Uterus (tissue), 4 donors: ENCODE data around the gene OBI1. TPM values are rescaled to one million over a fixed set of nuclear protein-coding genes. Genes with fewer than 3 reads are reported as not detected.

Experiments
- DNase-seq, 2 donors: peaks; one replicate each; pipeline ENCODE4 v3.0.0-alpha.2; 2019 to 2020
- H3K27ac ChIP-seq, 2 donors: fragments of 200-600 bp; sonication (generic); 1 replicate in 1 of 2; 2 replicates in 1 of 2; pipeline ENCODE4 v1.5.1; 2016 to 2018
- H3K27me3 ChIP-seq, 2 donors: fragments of 200-600 bp; sonication (generic); one replicate each; pipeline ENCODE4 v1.5.1; 2018 to 2019; ENCODE audit warnings: control low read depth in 1 of 2
- H3K36me3 ChIP-seq, 2 donors: fragments of 200-600 bp; sonication (generic); one replicate each; pipeline ENCODE4 v1.5.1; 2019; ENCODE audit warnings: control low read depth in 1 of 2
- H3K4me1 ChIP-seq, 2 donors: fragments of 200-600 bp; sonication (generic); one replicate each; pipeline ENCODE4 v1.5.1; 2018 to 2019; ENCODE audit warnings: control low read depth in 1 of 2
- H3K4me3 ChIP-seq, 2 donors: fragments of 200-600 bp; sonication (generic); 1 replicate in 1 of 2; 2 replicates in 1 of 2; pipeline ENCODE4 v1.5.1; 2018 to 2019; ENCODE audit warnings: mild to moderate bottlenecking in 1 of 2
- H3K9me3 ChIP-seq, 2 donors: fragments of 200-600 bp; sonication (generic); one replicate each; pipeline ENCODE4 v1.5.1; 2019; ENCODE audit warnings: control low read depth in 1 of 2
- POLR2A ChIP-seq, 2 donors: fragments of 450-650 bp; IDR thresholded peaks; one replicate each; pipeline ENCODE4 v1.6.1; 2016; ENCODE audit warnings: antibody characterized with exemption in 2 of 2, mild to moderate bottlenecking in 1 of 2, moderate library complexity in 1 of 2
- intact Hi-C: fragments of 100-400 bp; cut with DNase I; formaldehyde crosslinking; loops from one replicate; pipeline ENCODE4 v1.15.1; 2023; ENCODE audit warnings: low total_unique reads
- total RNA-seq, 4 donors: library from RNA; depleted of rRNA in 3 of 4; stranded (reverse); fragments of >200 nt in 3 of 4; gene quantifications; one replicate each; pipeline versions ENCODE4 v1.1.0 to v1.2.4, GENCODE V29; 2014 to 2023
- TF ChIP-seq, protein P1 (sequence below), 4 experiments: fragments of 200-600 bp in 2 of 4; fragments of 450-650 bp in 2 of 4; sonication (generic) in 2 of 4; IDR thresholded peaks; one replicate each; pipeline ENCODE4 v1.5.1; 2016 to 2019; ENCODE audit warnings: antibody characterized with exemption in 4 of 4, mild to moderate bottlenecking in 2 of 4, moderate library complexity in 1 of 4
- donor health status: DM: yes; HTN: yes; CAD: no.

The OBI1 gene
- total RNA-seq, 4 donors from 2014 or later: 4.7 to 32.6 (median 10.0) TPM

DNA sequence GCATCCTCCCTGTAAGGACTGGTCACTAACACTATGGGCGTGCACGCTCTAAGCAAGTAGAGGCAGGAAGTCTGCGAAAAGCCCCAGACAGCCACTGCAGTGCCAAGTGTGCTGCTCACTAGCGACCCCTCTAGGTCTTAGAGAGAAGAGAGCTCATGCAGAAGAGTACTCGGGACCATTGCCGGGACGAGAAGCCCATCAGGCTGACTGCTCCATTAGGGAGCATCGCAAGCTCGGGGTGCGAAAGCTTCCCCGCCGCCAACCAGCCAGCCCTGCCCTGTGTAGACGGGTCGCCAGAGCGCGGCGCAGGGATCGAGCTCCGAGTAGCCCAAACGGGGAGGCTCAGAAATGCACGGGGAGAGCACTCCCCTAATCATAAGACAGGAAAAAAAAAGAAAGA lies 72.2 kb downstream of the OBI1 start:
- no peak for DNase-seq
- no peaks in the 10 kb centered on the region for H3K36me3 ChIP-seq
- H3K27me3 ChIP-seq: peaks cover 4 to 50% of the 10 kb centered on the region in 2 donors
- H3K4me3 ChIP-seq: no peak overlapping the region
- intact Hi-C loops: no loop called here
- no peaks in the 10 kb centered on the region for H3K9me3 ChIP-seq
- TF ChIP-seq, protein P1, sequence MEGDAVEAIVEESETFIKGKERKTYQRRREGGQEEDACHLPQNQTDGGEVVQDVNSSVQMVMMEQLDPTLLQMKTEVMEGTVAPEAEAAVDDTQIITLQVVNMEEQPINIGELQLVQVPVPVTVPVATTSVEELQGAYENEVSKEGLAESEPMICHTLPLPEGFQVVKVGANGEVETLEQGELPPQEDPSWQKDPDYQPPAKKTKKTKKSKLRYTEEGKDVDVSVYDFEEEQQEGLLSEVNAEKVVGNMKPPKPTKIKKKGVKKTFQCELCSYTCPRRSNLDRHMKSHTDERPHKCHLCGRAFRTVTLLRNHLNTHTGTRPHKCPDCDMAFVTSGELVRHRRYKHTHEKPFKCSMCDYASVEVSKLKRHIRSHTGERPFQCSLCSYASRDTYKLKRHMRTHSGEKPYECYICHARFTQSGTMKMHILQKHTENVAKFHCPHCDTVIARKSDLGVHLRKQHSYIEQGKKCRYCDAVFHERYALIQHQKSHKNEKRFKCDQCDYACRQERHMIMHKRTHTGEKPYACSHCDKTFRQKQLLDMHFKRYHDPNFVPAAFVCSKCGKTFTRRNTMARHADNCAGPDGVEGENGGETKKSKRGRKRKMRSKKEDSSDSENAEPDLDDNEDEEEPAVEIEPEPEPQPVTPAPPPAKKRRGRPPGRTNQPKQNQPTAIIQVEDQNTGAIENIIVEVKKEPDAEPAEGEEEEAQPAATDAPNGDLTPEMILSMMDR (IDR thresholded peaks at IDR 0.05): no peak
- TF ChIP-seq POLR2A (IDR thresholded peaks at IDR 0.05): no peak
- no peak overlapping the region for H3K27ac ChIP-seq
- H3K4me1 ChIP-seq: no peaks in the 10 kb centered on the region

DNA sequence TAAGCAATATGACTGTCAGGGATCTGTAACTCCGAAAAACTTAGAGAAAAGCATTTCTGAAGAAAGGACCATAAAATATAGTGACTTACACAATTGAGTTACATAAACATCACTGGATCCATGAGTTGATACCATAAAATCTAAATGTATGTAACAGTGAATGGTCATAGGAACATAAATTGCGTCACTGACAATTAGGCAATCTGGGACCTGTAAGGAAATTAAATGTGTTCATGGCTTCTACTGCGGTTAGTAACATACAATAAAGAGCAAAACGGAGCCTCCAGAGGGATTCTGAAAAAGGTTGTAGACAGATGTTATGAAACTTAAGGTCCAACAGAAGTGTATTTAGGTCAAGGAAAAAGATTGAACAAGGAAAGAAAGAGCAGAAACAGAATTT lies 82.7 kb downstream of the OBI1 start:
- Histone ChIP-seq H3K36me3 (no peaks in the 10 kb centered on the region), H3K27ac (no peak overlapping the region), H3K4me3 (no peak overlapping the region), H3K27me3 (no peaks in the 10 kb centered on the region), H3K9me3 (no peaks in the 10 kb centered on the region), H3K4me1 (no peaks in the 10 kb centered on the region)
- no peak for TF ChIP-seq POLR2A (IDR thresholded peaks at IDR 0.05)
- TF ChIP-seq, protein P1 (IDR thresholded peaks at IDR 0.05): no peak
- no peak for DNase-seq
- intact Hi-C loops: no loop called here

DNA sequence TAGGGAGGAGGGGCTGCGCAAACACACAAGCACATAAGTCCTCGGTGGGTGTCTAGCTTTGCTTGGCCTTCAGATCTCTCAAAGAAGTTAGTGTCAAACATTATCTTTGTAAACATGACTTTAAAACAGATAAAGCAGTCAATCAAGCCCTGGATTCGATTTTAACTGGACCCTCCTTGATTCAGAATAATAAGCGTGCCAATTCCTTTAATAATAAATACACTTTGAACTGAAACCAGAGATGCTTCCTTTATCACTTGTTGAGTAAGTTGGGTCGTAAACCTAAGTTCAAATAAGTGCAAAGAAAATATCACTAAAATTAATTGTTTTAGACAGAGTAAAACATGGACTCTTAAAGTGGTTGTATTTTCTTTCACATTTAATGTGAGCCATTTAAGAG lies 86.5 kb downstream of the OBI1 start:
- no peak for DNase-seq
- intact Hi-C loops: no loop called here
- no peak overlapping the region for H3K4me3 ChIP-seq
- TF ChIP-seq POLR2A (IDR thresholded peaks at IDR 0.05): no peak
- TF ChIP-seq, protein P1 (IDR thresholded peaks at IDR 0.05): no peak
- no peaks in the 10 kb centered on the region for H3K36me3 ChIP-seq
- no peaks in the 10 kb centered on the region for H3K9me3 ChIP-seq
- H3K27me3 ChIP-seq: no peaks in the 10 kb centered on the region
- no peaks in the 10 kb centered on the region for H3K4me1 ChIP-seq
- no peak overlapping the region for H3K27ac ChIP-seq

DNA sequence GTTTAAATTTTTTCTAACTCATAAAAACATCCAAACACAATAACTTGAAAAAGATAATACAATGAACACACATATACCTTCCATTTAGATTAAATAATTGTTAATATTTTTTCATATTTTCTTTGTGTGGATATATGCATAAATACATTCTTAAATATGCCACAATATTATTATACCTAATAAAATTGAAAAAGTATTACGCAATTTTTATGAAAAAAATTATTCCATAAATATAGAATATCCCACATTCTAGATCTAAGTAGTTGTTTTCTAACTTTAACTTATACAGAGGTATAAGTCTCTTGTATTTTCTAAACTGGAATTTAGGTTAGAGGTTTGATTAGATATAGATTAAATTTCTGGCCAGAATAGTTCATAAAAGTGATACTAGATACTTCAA lies 89.9 kb downstream of the OBI1 start:
- no peaks in the 10 kb centered on the region for H3K36me3 ChIP-seq
- H3K9me3 ChIP-seq: no peaks in the 10 kb centered on the region
- H3K27me3 ChIP-seq: no peaks in the 10 kb centered on the region
- no peak overlapping the region for H3K27ac ChIP-seq
- intact Hi-C loops: no loop called here
- no peak overlapping the region for H3K4me3 ChIP-seq
- TF ChIP-seq, protein P1 (IDR thresholded peaks at IDR 0.05): no peak
- no peak for TF ChIP-seq POLR2A (IDR thresholded peaks at IDR 0.05)
- no peaks in the 10 kb centered on the region for H3K4me1 ChIP-seq
- no peak for DNase-seq

DNA sequence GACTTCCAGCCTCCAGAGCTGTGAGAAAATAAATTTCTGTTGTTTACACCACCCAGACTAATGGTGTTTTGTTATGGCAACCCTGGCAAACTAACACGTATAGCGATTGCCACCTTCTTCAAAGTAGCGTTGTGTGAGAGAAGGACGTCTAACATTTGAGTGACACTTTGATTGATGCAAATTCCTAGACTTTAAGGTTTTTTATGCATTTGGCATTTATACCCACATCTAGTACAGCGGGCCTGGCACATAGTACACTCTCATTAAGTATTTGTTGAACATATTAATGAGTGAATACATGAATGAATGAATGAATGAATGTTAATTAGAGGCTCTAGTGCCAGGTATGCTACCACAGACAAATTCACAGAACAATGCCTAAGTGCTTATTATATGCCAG lies 92.3 kb downstream of the OBI1 start:
- Histone ChIP-seq H3K9me3 (no peaks in the 10 kb centered on the region), H3K4me1 (no peaks in the 10 kb centered on the region), H3K36me3 (no peaks in the 10 kb centered on the region), H3K27me3 (no peaks in the 10 kb centered on the region), H3K4me3 (no peak overlapping the region), H3K27ac (no peak overlapping the region)
- TF ChIP-seq, protein P1 (IDR thresholded peaks at IDR 0.05): no peak
- TF ChIP-seq POLR2A (IDR thresholded peaks at IDR 0.05): no peak
- intact Hi-C loops: no loop called here
- DNase-seq: no peak

Other genes with a start within 250 kb of the OBI1 start
- not detected for gene POU4F1, start 55.6 kb downstream of the OBI1 start, total RNA-seq